ENCODE measurements around the gene MTMR10.

The MTMR10 gene

GRCh38 chr15:30919877-30920550 lies 71.4 kb downstream of the MTMR10 start:
- DNase-seq, result no peak

DNA sequence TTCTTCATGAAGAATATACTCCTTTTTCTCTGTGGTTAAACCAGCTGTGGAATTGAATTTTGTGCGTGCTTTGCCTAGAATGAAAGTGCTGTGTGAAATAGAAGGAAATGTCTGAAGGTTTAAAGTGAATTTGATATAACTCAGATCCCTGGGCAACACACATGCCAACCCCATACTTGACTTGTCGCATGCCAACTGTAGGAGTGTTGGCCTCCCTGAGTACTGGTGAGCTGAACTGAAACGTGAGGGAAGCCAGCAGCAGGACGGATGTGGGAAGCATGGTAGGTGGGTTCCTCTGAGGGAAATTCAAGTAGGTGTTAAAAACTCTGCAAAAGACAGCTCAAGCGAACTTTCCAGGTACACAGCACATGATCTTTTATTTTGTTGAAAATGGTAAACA lies 73.1 kb downstream of the MTMR10 start:
- no peak for DNase-seq

DNA sequence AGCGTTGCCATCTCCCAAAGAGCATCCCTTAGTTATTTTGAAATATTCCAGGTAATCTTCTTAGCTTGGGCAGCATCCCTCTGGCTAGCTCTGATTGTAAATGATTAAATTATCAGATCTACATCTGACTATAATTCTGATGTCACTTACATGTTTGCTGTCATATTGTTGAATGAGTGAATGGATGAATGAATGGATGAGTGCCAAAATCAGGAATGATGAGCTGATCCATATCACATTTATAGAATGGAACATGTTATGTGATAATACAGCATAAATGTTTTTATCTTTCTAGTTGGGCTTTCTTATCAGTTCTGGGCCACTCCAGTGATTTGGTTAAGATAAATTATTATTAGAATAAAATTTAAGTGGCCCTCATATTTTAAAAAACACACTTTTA lies 73.8 kb downstream of the MTMR10 start:
- no peak for DNase-seq

- no peak for DNase-seq
Measured at GRCh38 chr15:30917013-30917412, 74.4 kb downstream of the MTMR10 start.

DNA sequence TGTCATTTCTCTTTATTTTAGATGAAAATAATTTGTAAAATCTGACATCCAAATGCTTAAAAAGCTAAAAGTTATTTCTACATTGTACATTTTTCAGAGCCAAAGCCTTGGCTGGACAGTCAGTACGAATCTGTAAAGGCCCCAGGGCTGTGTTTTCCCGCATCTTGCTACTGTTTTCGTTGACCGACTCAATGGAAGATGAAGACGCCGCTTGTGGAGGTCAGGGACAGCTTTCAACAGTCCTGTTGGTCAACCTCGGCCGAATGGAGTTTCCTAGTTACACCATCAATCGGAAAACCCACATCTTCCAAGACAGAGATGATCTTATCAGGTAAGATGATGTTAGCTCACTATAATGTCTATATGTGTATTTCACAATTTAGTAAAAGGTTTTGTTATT lies 77.7 kb downstream of the MTMR10 start:
- no peak for DNase-seq

- DNase-seq, result no peak
Measured at GRCh38 chr15:30906366-30906765, 85.1 kb downstream of the MTMR10 start.

DNA sequence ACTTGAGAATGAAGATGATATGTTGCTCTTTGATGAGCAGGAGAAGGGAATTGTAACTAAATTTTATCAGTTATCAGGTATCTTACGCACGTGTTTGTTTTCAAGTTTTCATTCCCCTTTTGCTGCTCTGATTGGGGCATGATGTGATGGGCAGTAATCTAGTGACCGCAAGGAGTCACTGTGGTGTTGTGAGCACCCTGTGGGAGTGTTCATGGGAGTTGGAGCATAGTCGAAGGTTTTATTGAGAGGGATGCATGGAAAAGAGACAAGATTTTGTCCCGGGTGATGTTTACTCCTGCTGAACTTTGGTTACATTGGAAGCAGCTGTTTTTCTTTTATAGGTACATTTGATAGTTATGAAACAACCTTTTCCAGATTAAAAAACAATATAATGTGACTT lies 85.6 kb downstream of the MTMR10 start:
- DNase-seq, result no peak

GRCh38 chr15:30904812-30905211 lies 86.6 kb downstream of the MTMR10 start:
- DNase-seq, result no peak

GRCh38 chr15:30903497-30904187 lies 87.8 kb downstream of the MTMR10 start, which contains the start of gene FAN1:
Gene FAN1, plus strand, starts transcription at chr15:30903915. Its CDS starts 749 bp downstream, at chr15:30904664.
- peak; percentile 92 for DNase-seq

DNA sequence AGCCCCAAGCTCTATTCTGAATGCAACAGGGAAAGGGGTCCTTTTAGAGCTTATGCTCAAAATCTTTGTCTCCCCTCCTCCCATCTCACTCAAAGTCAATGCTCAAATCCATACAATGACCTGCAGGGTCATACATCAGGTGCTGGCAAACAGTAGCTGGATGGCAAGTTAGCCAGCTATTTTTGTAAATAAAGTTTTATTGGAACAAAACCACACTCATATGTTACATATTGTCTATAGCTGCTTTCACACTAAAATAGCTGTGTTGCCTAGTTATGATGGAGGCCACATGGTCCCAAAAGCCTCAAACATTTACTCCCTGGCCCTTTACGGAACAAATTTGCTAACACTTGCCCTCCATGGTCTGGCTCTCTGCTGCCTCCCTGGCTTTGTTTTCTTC lies 89.5 kb downstream of the MTMR10 start:
- DNase-seq, result no peak

DNA sequence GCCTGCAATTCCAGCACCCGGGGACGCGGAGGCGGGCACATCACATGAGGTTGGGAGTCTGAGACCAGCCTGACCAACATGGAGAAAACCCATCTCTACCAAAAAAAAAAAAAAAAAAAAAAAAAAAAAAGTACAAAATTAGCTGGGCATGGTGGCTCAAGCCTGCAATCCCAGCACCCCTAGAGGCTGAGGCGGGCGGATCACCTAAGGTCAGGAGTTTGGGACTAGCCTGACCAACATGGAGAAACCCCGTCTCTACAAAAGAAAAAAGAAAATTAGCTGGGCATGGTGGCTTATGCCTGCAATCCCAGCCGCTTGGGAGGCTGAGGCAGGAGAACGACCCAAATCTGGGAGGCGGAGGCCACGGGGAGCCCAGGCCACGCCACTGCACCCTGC lies 95.2 kb downstream of the MTMR10 start:
- no peak for DNase-seq

- DNase-seq, result no peak
Measured at GRCh38 chr15:30895461-30896210, 95.8 kb downstream of the MTMR10 start.

DNA sequence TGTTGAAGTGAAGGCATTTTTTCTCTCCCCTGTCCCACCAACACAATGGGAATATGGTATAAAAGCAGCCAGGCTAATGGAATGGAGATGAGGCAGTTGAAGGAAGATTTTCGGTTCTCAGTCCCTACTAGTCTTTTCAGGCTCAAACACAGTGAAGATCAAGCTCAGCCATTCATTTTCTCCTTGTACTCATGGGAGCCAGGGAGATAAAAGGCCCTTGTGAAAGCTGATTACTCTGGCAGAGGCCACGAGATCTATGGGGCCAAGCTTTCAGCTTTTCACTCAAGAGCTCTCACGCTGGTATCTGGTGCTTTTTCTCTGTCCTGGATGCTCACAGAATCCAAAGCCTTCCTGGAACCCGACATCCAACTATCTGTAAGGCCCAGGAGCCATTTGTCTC lies 102.2 kb downstream of the MTMR10 start:
- DNase-seq, result no peak
